GM12878 (cell line): Measurements from ENCODE around the gene ZSWIM6. TPM values are rescaled to one million over a fixed set of nuclear protein-coding genes. Genes with fewer than 3 reads are reported as not detected.

Experiments
- ATAC-seq: fragments of 200-7000 bp; cut with Tn5 transposase; 3 replicates; pipeline ENCODE4 v1.9.1; 2020; ENCODE audit warnings: mild to moderate bottlenecking, moderate library complexity
- BruUV-seq: library from RNA; stranded (reverse); fragments of 400-500 nt; replicated peaks from 2 replicates; lab custom pipeline; 2021; lab: Mats Ljungman, UMichigan
- CTCF ChIA-PET: fragments of 300-600 bp; sonication (Branson Sonifier 250); formaldehyde crosslinking; extraction: SDS; loops from one replicate; lab custom pipeline; 2021; ENCODE audit warnings: inconsistent platforms; lab: Yijun Ruan, JAX
- POLR2A ChIA-PET: fragments of 350-600 bp; formaldehyde crosslinking; extraction: SDS; loops from one replicate; lab custom pipeline; 2021; ENCODE audit warnings: inconsistent platforms; lab: Charles Lee
- RAD21 ChIA-PET: fragments of 300-600 bp; sonication (Branson Sonifier 250); formaldehyde crosslinking; loops from one replicate; lab custom pipeline; 2023; ENCODE audit warnings: antibody characterized with exemption; ENCODE audit not compliant: unreplicated experiment; lab: Charles Lee
- SMC1A ChIA-PET: fragments of 300-600 bp; sonication (Branson Sonifier 250); formaldehyde crosslinking; loops from one replicate; lab custom pipeline; 2023; ENCODE audit not compliant: unreplicated experiment, uncharacterized antibody; lab: Charles Lee
- DNase-seq: peaks from one replicate; pipeline ENCODE4 v3.0.0-alpha.2; 2011; ENCODE audit warnings: low read depth, low spot score
- FAIRE-seq: peaks from 3 replicates; lab custom pipeline; 2011; peaks lifted over from hg19 to GRCh38; lab: Jason Lieb, UNC
- H2AFZ ChIP-seq: 2 replicates; pipeline ENCODE4 v1.6.0; 2011; ENCODE audit warnings: low read depth, low read length, control low read depth; ENCODE audit not compliant: control insufficient read depth
- H3K27ac ChIP-seq: 2 replicates; pipeline ENCODE4 v1.5.1; 2011; ENCODE audit warnings: control low read depth; ENCODE audit not compliant: control insufficient read depth, insufficient read depth
- H3K27me3 ChIP-seq, 2 experiments: replicated peaks in 1 of 2; 2 replicates each; pipeline versions ENCODE4 v1.6.0 to v1.6.1; 2011; ENCODE audit warnings: low read length in 1 of 2; ENCODE audit not compliant: control insufficient read depth in 2 of 2, insufficient read depth in 2 of 2
- H3K36me3 ChIP-seq, 2 experiments: 2 replicates each; pipeline ENCODE4 v1.5.1; 2011; ENCODE audit warnings: low read length in 1 of 2; ENCODE audit not compliant: control insufficient read depth in 2 of 2, insufficient read depth in 2 of 2
- H3K4me1 ChIP-seq: 2 replicates; pipeline ENCODE4 v1.6.1; 2011; ENCODE audit warnings: mild to moderate bottlenecking, low read length, moderate library complexity, mixed read lengths; ENCODE audit not compliant: control insufficient read depth, insufficient read depth
- H3K4me2 ChIP-seq: 2 replicates; pipeline ENCODE4 v1.6.0; 2011; ENCODE audit warnings: control low read depth; ENCODE audit not compliant: control insufficient read depth, insufficient read depth
- H3K4me3 ChIP-seq: fragments of 200-600 bp; sonication (generic); 2 replicates; pipeline ENCODE4 v1.5.1; 2016
- H3K79me2 ChIP-seq: 2 replicates; pipeline ENCODE4 v1.6.0; 2011; ENCODE audit warnings: low read length; ENCODE audit not compliant: control insufficient read depth, insufficient read depth
- H3K9ac ChIP-seq: 2 replicates; pipeline ENCODE4 v1.8.0; 2011; ENCODE audit warnings: low read length, control low read depth, mixed read lengths; ENCODE audit not compliant: control insufficient read depth, insufficient read depth
- H3K9me3 ChIP-seq: replicated peaks from 3 replicates; pipeline ENCODE4 v1.5.1; 2011; ENCODE audit warnings: mild to moderate bottlenecking, low read length; ENCODE audit not compliant: control insufficient read depth, insufficient read depth
- H4K20me1 ChIP-seq: 2 replicates; pipeline ENCODE4 v1.6.0; 2011; ENCODE audit not compliant: control insufficient read depth, insufficient read depth
- CUX1 ChIP-seq: IDR thresholded peaks from 2 replicates; pipeline ENCODE4 v1.6.1; 2012; ENCODE audit warnings: improper control_type of control experiment, low read depth, low read length; ENCODE audit not compliant: insufficient replicate concordance
- GABPA ChIP-seq: IDR thresholded peaks from 2 replicates; pipeline ENCODE4 v1.6.1; 2014; ENCODE audit warnings: antibody characterized with exemption, low read depth, mild to moderate bottlenecking, inconsistent platforms
- MEF2B ChIP-seq: fragments of 450-650 bp; IDR thresholded peaks from 2 replicates; pipeline ENCODE4 v1.6.1; 2018; ENCODE audit warnings: mild to moderate bottlenecking, moderate library complexity; ENCODE audit not compliant: partially characterized antibody, poor library complexity, severe bottlenecking
- MTA2 ChIP-seq: fragments of 450-650 bp; IDR thresholded peaks from 2 replicates; pipeline ENCODE4 v1.6.1; 2016; ENCODE audit warnings: low read depth, mild to moderate bottlenecking, moderate library complexity
- MTA3 ChIP-seq: IDR thresholded peaks from 2 replicates; pipeline ENCODE4 v1.6.1; 2012; ENCODE audit warnings: low read length, inconsistent platforms, borderline replicate concordance
- MXI1 ChIP-seq: fragments of 150-350 bp; IDR thresholded peaks from 2 replicates; pipeline ENCODE4 v1.6.1; 2011; ENCODE audit warnings: low read depth, mild to moderate bottlenecking, inconsistent platforms, low read length, improper control_type of control experiment
- NFXL1 ChIP-seq: fragments of 450-650 bp; IDR thresholded peaks from 2 replicates; pipeline ENCODE4 v1.6.1; 2017; ENCODE audit warnings: antibody characterized with exemption, mild to moderate bottlenecking, borderline replicate concordance
- ZNF274 ChIP-seq: IDR thresholded peaks from one replicate; pipeline ENCODE4 v1.8.0; 2011; ENCODE audit not compliant: insufficient read length, insufficient read depth
- WGBS: methylation state at CpG from one replicate; pipeline ENCODE4 v1.1.6; 2016; ENCODE audit warnings: low lambda C conversion rate; ENCODE audit not compliant: insufficient replicate concordance, insufficient coverage; ENCODE audit errors: missing lambda C conversion rate; 5-methylcytosine and 5-hydroxymethylcytosine counted together
- in situ Hi-C: fragments of 300-500 bp; cut with MboI; formaldehyde crosslinking; loops from 9 replicates; pipeline ENCODE4 v1.14.3; 2018; ENCODE audit warnings: mixed read lengths
- intact Hi-C: fragments of 100-400 bp; cut with micrococcal nuclease; formaldehyde crosslinking; loops from one replicate; pipeline ENCODE4 v1.14.2; 2022; ENCODE audit not compliant: unreplicated experiment
- polyA plus RNA-seq, 11 experiments: library from polyadenylated mRNA; depleted of rRNA in 4 of 11; unstranded in 6 of 11; stranded (reverse) in 5 of 11; fragments of >200 nt; fragmentation: Nextera tagmentation in 4 of 11; fragmentation: Illumina TruSeq in 1 of 11; extraction: Ambion mirVana in 4 of 11; extraction: Trizol in 1 of 11; gene quantifications; 1 replicate in 1 of 11; 2 replicates in 10 of 11; pipeline versions ENCODE4 v1.2.1 to v1.2.3, GENCODE V29; 2011 to 2016; ENCODE audit warnings: inconsistent platforms in 2 of 11, missing spikeins in 2 of 11, low read depth in 1 of 11
- total RNA-seq, 4 experiments: library from RNA; depleted of rRNA in 3 of 4; stranded (reverse); fragments of >200 nt in 3 of 4; fragmentation: Illumina TruSeq in 1 of 4; extraction: Trizol in 1 of 4; gene quantifications; 2 replicates each; pipeline versions ENCODE4 v1.2.1 to v1.2.3, GENCODE V29; 2013 to 2021
- TF ChIP-seq, protein P1 (sequence below): fragments of 450-650 bp; IDR thresholded peaks from 2 replicates; pipeline ENCODE4 v1.6.1; 2017; ENCODE audit warnings: mild to moderate bottlenecking, moderate library complexity

The ZSWIM6 gene
- total and polyA plus RNA-seq, 10 of the 15 experiments (the other 5 are each of a cell fraction or from before 2014, with no cell fraction given) = 0.53 to 6.2 (median 3.4) TPM

DNA sequence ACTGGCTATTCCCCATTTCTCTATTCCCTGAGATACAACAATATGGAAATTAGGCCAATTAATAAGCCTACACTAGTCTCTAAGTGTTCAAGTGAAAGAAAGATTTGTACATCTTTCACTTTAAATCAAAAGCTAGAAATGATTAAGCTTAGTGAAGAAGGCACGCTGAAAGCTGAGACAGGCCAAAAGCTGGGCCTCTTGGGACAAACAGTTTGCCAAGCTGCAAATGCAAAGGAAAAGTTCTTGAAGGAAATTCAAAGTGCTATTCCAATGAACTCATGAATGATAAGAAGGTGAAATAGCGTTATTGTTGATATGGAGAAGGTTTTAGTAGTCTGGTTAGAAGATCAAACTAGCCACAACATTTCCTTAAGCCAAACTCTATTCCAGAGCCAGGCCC is 256.2 kb downstream of the ZSWIM6 start:
- FAIRE-seq = no peak
- ChIA-PET SMC1A (no interaction called here), POLR2A (no interaction called here), CTCF (no interaction called here), RAD21 (no interaction called here)
- no peaks in the 10 kb centered on the region for H4K20me1 ChIP-seq
- intact Hi-C loops (no loop called here), in situ Hi-C loops (no loop called here)
- no peaks in the 10 kb centered on the region for H3K9me3 ChIP-seq
- no peak overlapping the region for H3K27ac ChIP-seq
- no peaks in the 10 kb centered on the region for H3K36me3 ChIP-seq
- no peaks in the 10 kb centered on the region for H3K4me1 ChIP-seq
- H3K27me3 ChIP-seq = peaks cover 0 to 2% of the 10 kb centered on the region in 2 experiments; a peak in 1 of 4 replicates
- H3K4me2 ChIP-seq = no peak overlapping the region
- no TSS peak for BruUV-seq
- no peak overlapping the region for H3K4me3 ChIP-seq
- H3K9ac ChIP-seq = no peak overlapping the region
- no peak for ATAC-seq
- WGBS = 20% methylated on average over 2 of the region's 2 CpGs
- H2AFZ ChIP-seq = no peak overlapping the region
- TF ChIP-seq ZNF274 (no peak), GABPA (no peak), MTA3 (no peak), MEF2B (no peak)
- no peak for DNase-seq
- no peaks in the 10 kb centered on the region for H3K79me2 ChIP-seq

GRCh38 chr5:61589946-61590345 is 257.9 kb downstream of the ZSWIM6 start:
- WGBS = 53% methylated on average over 4 of the region's 4 CpGs
- no peak overlapping the region for H3K4me3 ChIP-seq
- FAIRE-seq (no peak), ATAC-seq (no peak), DNase-seq (no peak)
- no peaks in the 10 kb centered on the region for H3K79me2 ChIP-seq
- no peak overlapping the region for H2AFZ ChIP-seq
- ChIA-PET POLR2A (no interaction called here), RAD21 (no interaction called here), CTCF (interaction anchor here (1.3 to 2.0 kb wide), 2 partner anchors 61 to 69 kb away, joined by 3 to 6 read pairs; no protein-coding TSS in a partner anchor), SMC1A (no interaction called here)
- no peaks in the 10 kb centered on the region for H4K20me1 ChIP-seq
- no peaks in the 10 kb centered on the region for H3K4me1 ChIP-seq
- H3K36me3 ChIP-seq = no peaks in the 10 kb centered on the region
- no peak overlapping the region for H3K4me2 ChIP-seq
- no peak overlapping the region for H3K27ac ChIP-seq
- H3K27me3 ChIP-seq = peaks cover 0 to 2% of the 10 kb centered on the region in 2 experiments; a peak in 1 of 4 replicates
- no peak overlapping the region for H3K9ac ChIP-seq
- intact Hi-C loops = no loop called here
- in situ Hi-C loops = no loop called here
- no peak for TF ChIP-seq MXI1
- TF ChIP-seq NFXL1 = no peak
- TF ChIP-seq MTA2 = no peak
- TF ChIP-seq, protein P1, sequence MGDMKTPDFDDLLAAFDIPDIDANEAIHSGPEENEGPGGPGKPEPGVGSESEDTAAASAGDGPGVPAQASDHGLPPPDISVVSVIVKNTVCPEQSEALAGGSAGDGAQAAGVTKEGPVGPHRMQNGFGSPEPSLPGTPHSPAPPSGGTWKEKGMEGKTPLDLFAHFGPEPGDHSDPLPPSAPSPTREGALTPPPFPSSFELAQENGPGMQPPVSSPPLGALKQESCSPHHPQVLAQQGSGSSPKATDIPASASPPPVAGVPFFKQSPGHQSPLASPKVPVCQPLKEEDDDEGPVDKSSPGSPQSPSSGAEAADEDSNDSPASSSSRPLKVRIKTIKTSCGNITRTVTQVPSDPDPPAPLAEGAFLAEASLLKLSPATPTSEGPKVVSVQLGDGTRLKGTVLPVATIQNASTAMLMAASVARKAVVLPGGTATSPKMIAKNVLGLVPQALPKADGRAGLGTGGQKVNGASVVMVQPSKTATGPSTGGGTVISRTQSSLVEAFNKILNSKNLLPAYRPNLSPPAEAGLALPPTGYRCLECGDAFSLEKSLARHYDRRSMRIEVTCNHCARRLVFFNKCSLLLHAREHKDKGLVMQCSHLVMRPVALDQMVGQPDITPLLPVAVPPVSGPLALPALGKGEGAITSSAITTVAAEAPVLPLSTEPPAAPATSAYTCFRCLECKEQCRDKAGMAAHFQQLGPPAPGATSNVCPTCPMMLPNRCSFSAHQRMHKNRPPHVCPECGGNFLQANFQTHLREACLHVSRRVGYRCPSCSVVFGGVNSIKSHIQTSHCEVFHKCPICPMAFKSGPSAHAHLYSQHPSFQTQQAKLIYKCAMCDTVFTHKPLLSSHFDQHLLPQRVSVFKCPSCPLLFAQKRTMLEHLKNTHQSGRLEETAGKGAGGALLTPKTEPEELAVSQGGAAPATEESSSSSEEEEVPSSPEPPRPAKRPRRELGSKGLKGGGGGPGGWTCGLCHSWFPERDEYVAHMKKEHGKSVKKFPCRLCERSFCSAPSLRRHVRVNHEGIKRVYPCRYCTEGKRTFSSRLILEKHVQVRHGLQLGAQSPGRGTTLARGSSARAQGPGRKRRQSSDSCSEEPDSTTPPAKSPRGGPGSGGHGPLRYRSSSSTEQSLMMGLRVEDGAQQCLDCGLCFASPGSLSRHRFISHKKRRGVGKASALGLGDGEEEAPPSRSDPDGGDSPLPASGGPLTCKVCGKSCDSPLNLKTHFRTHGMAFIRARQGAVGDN = no peak
- TF ChIP-seq CUX1 = no peak
- BruUV-seq = no TSS peak
- H3K9me3 ChIP-seq = no peaks in the 10 kb centered on the region
